Measurements from ENCODE around the gene HBE1.

DNA sequence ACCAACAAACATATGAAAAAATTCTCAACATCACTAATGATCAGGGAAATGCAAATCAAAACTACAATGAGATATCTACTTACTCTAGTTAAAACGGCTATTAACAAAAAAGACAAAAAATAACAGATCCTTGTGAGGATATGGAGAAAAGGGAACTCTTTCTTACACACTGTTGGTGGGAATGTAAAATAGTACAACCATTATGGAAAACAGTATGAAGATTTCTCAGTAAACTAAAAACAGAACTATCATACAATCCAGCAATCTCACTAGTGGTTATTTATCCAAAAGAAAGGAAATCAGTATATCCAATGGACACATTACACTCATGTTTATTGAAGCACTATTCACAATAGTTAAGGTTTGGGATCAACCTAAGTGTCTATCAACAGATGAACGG lies 3.9 kb downstream of the HBE1 start:
- TF ChIP-seq, protein P1, sequence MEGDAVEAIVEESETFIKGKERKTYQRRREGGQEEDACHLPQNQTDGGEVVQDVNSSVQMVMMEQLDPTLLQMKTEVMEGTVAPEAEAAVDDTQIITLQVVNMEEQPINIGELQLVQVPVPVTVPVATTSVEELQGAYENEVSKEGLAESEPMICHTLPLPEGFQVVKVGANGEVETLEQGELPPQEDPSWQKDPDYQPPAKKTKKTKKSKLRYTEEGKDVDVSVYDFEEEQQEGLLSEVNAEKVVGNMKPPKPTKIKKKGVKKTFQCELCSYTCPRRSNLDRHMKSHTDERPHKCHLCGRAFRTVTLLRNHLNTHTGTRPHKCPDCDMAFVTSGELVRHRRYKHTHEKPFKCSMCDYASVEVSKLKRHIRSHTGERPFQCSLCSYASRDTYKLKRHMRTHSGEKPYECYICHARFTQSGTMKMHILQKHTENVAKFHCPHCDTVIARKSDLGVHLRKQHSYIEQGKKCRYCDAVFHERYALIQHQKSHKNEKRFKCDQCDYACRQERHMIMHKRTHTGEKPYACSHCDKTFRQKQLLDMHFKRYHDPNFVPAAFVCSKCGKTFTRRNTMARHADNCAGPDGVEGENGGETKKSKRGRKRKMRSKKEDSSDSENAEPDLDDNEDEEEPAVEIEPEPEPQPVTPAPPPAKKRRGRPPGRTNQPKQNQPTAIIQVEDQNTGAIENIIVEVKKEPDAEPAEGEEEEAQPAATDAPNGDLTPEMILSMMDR (IDR thresholded peaks at IDR 0.05) = no peak
- no peak for TF ChIP-seq POLR2AphosphoS5 (IDR thresholded peaks at IDR 0.05; ENCODE audit: low read depth, low read length)
- no peak for TF ChIP-seq SIN3A (IDR thresholded peaks at IDR 0.05; ENCODE audit: borderline replicate concordance, insufficient read depth, low read depth, low read length)

Data from Panc1 (cell line).